Neural cell (in vitro differentiated cells): ENCODE measurements around the gene SACS. TPM values are rescaled to one million over a fixed set of nuclear protein-coding genes. Genes with fewer than 3 reads are reported as not detected.

ENCODE experiments used
- H2AFZ ChIP-seq: fragments of 200-600, 300-800 bp; sonication (generic), shearing (Covaris generic); 2 replicates; pipeline ENCODE4 v1.6.0; 2014; ENCODE audit warnings: low read depth, mild to moderate bottlenecking, antibody characterized with exemption, low read length, moderate library complexity
- H3F3A ChIP-seq: fragments of 200-600 bp; shearing (Covaris generic); 2 replicates; pipeline ENCODE4 v1.6.1; 2016; ENCODE audit warnings: mild to moderate bottlenecking, moderate library complexity, mixed read lengths, antibody characterized with exemption, low read length; ENCODE audit not compliant: insufficient read depth, poor library complexity, severe bottlenecking
- H3K27ac ChIP-seq: fragments of 200-600, 300-800 bp; sonication (generic), shearing (Covaris generic); 2 replicates; pipeline ENCODE4 v1.5.1; 2014; ENCODE audit warnings: mild to moderate bottlenecking, low read length, moderate library complexity
- H3K27me3 ChIP-seq: fragments of 300-800, 200-600 bp; sonication (generic), shearing (Covaris generic); 2 replicates; pipeline ENCODE4 v1.6.0; 2014; ENCODE audit warnings: mild to moderate bottlenecking, low read depth, low read length, moderate library complexity; ENCODE audit not compliant: insufficient read depth
- H3K36me3 ChIP-seq: fragments of 300-800, 200-600 bp; sonication (generic), shearing (Covaris generic); 2 replicates; pipeline ENCODE4 v1.5.1; 2014; ENCODE audit warnings: mild to moderate bottlenecking, antibody characterized with exemption, low read length, moderate library complexity; ENCODE audit not compliant: insufficient read depth
- H3K4me2 ChIP-seq: fragments of 300-800, 200-600 bp; sonication (generic), shearing (Covaris generic); 2 replicates; pipeline ENCODE4 v1.6.0; 2014; ENCODE audit warnings: mild to moderate bottlenecking, low read length
- H3K4me3 ChIP-seq: fragments of 300-800, 200-600 bp; sonication (generic), shearing (Covaris generic); 2 replicates; pipeline ENCODE4 v1.5.1; 2014; ENCODE audit warnings: mild to moderate bottlenecking, low read length, moderate library complexity
- H3K79me2 ChIP-seq: fragments of 200-600 bp; shearing (Covaris generic); replicated peaks from 2 replicates; pipeline ENCODE4 v1.6.0; 2014; ENCODE audit warnings: mild to moderate bottlenecking, low read length, moderate library complexity; ENCODE audit not compliant: insufficient read depth
- H3K9ac ChIP-seq: fragments of 300-800, 200-600 bp; sonication (generic), shearing (Covaris generic); 2 replicates; pipeline ENCODE4 v1.6.1; 2016; ENCODE audit warnings: mild to moderate bottlenecking, low read length, mixed read lengths
- H3K9me2 ChIP-seq: fragments of 200-600 bp; shearing (Covaris generic); 2 replicates; pipeline ENCODE4 v1.6.1; 2016; ENCODE audit warnings: mild to moderate bottlenecking, low read length, mixed read lengths; ENCODE audit not compliant: insufficient read depth
- H3K9me3 ChIP-seq: fragments of 200-600, 300-800 bp; sonication (generic), shearing (Covaris generic); 2 replicates; pipeline ENCODE4 v1.6.1; 2016; ENCODE audit warnings: mild to moderate bottlenecking, mixed run types, low read length, moderate library complexity, mixed read lengths
- H4K20me1 ChIP-seq: fragments of 200-600 bp; shearing (Covaris generic); 2 replicates; pipeline ENCODE4 v1.6.1; 2016; ENCODE audit warnings: mild to moderate bottlenecking, mixed run types; ENCODE audit not compliant: insufficient read depth
- EP300 ChIP-seq: fragments of 450-650 bp; conservative IDR thresholded peaks from 2 replicates; pipeline ENCODE4 v1.6.1; 2014; ENCODE audit warnings: antibody characterized with exemption, mild to moderate bottlenecking, moderate library complexity; ENCODE audit not compliant: poor library complexity, severe bottlenecking
- EZH2 ChIP-seq: fragments of 200-600, 300-800 bp; shearing (Covaris generic), sonication (generic); IDR thresholded peaks from 2 replicates; pipeline ENCODE4 v1.6.1; 2014; ENCODE audit warnings: antibody characterized with exemption, low read length, borderline replicate concordance, mild to moderate bottlenecking; ENCODE audit not compliant: insufficient read depth, poor library complexity, severe bottlenecking
- MXI1 ChIP-seq: fragments of 450-650 bp; conservative IDR thresholded peaks from 2 replicates; pipeline ENCODE4 v1.6.1; 2014; ENCODE audit warnings: antibody characterized with exemption, mild to moderate bottlenecking; ENCODE audit not compliant: poor library complexity, severe bottlenecking
- POLR2AphosphoS5 ChIP-seq: IDR thresholded peaks from 2 replicates; pipeline ENCODE4 v1.6.1; 2012
- RAD21 ChIP-seq: fragments of 450-650 bp; conservative IDR thresholded peaks from 2 replicates; pipeline ENCODE4 v1.6.1; 2014; ENCODE audit warnings: antibody characterized with exemption, mild to moderate bottlenecking, moderate library complexity
- SMC3 ChIP-seq: fragments of 450-650 bp; conservative IDR thresholded peaks from 2 replicates; pipeline ENCODE4 v1.6.1; 2014; ENCODE audit warnings: antibody characterized with exemption, mild to moderate bottlenecking, moderate library complexity; ENCODE audit not compliant: poor library complexity
- TAF1 ChIP-seq: IDR thresholded peaks from 2 replicates; pipeline ENCODE4 v1.6.1; 2012; ENCODE audit warnings: low read depth
- polyA plus RNA-seq: library from polyadenylated mRNA; depleted of rRNA; stranded (reverse); fragments of >200 nt; gene quantifications from 2 replicates; pipeline ENCODE4 v1.2.3, GENCODE V29; 2014
- TF ChIP-seq, protein P1 (sequence below): IDR thresholded peaks from 2 replicates; pipeline ENCODE4 v1.6.1; 2012; ENCODE audit warnings: borderline replicate concordance
- TF ChIP-seq, protein P2 (sequence below): fragments of 450-650 bp; IDR thresholded peaks from 2 replicates; pipeline ENCODE4 v1.5.1; 2014; ENCODE audit warnings: antibody characterized with exemption, mild to moderate bottlenecking, moderate library complexity; ENCODE audit not compliant: poor library complexity, severe bottlenecking

The SACS gene
- polyA plus RNA-seq, 1 donor from 2014 or later: 24.1 TPM

DNA sequence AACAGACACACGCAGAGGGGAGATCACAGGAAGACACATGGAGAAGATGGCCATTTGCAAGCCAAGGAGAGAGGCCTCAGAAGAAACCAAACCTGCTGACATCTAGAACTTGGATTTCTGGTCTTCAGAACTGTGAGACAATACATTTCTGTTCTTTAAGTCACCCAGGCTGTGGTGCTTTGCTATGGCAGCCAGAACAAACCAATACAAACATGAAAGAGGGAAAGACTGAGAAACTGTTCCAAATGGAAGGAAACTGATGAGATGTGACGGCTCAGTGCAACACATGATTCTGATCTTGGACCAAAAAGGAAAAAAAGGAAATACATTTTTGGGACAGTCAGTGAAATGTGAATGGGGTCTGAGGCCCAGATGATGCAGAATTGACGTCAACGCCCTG lies 30.2 kb upstream of the SACS start:
- H3K9me3 ChIP-seq: no peaks in the 10 kb centered on the region
- H4K20me1 ChIP-seq: no peaks in the 10 kb centered on the region
- no peaks in the 10 kb centered on the region for H3K79me2 ChIP-seq
- H3K27me3 ChIP-seq: no peaks in the 10 kb centered on the region
- no peak overlapping the region for H2AFZ ChIP-seq
- no peak overlapping the region for H3K4me2 ChIP-seq
- no peaks in the 10 kb centered on the region for H3K36me3 ChIP-seq
- no peak overlapping the region for H3K27ac ChIP-seq
- H3F3A ChIP-seq: no peaks in the 10 kb centered on the region
- H3K4me3 ChIP-seq: no peak overlapping the region
- H3K9ac ChIP-seq: no peak overlapping the region
- TF ChIP-seq, protein P1, sequence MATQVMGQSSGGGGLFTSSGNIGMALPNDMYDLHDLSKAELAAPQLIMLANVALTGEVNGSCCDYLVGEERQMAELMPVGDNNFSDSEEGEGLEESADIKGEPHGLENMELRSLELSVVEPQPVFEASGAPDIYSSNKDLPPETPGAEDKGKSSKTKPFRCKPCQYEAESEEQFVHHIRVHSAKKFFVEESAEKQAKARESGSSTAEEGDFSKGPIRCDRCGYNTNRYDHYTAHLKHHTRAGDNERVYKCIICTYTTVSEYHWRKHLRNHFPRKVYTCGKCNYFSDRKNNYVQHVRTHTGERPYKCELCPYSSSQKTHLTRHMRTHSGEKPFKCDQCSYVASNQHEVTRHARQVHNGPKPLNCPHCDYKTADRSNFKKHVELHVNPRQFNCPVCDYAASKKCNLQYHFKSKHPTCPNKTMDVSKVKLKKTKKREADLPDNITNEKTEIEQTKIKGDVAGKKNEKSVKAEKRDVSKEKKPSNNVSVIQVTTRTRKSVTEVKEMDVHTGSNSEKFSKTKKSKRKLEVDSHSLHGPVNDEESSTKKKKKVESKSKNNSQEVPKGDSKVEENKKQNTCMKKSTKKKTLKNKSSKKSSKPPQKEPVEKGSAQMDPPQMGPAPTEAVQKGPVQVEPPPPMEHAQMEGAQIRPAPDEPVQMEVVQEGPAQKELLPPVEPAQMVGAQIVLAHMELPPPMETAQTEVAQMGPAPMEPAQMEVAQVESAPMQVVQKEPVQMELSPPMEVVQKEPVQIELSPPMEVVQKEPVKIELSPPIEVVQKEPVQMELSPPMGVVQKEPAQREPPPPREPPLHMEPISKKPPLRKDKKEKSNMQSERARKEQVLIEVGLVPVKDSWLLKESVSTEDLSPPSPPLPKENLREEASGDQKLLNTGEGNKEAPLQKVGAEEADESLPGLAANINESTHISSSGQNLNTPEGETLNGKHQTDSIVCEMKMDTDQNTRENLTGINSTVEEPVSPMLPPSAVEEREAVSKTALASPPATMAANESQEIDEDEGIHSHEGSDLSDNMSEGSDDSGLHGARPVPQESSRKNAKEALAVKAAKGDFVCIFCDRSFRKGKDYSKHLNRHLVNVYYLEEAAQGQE: no peak
- TF ChIP-seq SMC3 (no peak), EP300 (no peak), TAF1 (no peak), EZH2 (no peak), MXI1 (no peak), RAD21 (no peak), POLR2AphosphoS5 (no peak)
- TF ChIP-seq, protein P2, sequence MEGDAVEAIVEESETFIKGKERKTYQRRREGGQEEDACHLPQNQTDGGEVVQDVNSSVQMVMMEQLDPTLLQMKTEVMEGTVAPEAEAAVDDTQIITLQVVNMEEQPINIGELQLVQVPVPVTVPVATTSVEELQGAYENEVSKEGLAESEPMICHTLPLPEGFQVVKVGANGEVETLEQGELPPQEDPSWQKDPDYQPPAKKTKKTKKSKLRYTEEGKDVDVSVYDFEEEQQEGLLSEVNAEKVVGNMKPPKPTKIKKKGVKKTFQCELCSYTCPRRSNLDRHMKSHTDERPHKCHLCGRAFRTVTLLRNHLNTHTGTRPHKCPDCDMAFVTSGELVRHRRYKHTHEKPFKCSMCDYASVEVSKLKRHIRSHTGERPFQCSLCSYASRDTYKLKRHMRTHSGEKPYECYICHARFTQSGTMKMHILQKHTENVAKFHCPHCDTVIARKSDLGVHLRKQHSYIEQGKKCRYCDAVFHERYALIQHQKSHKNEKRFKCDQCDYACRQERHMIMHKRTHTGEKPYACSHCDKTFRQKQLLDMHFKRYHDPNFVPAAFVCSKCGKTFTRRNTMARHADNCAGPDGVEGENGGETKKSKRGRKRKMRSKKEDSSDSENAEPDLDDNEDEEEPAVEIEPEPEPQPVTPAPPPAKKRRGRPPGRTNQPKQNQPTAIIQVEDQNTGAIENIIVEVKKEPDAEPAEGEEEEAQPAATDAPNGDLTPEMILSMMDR: no peak
- H3K9me2 ChIP-seq: no peaks in the 10 kb centered on the region

DNA sequence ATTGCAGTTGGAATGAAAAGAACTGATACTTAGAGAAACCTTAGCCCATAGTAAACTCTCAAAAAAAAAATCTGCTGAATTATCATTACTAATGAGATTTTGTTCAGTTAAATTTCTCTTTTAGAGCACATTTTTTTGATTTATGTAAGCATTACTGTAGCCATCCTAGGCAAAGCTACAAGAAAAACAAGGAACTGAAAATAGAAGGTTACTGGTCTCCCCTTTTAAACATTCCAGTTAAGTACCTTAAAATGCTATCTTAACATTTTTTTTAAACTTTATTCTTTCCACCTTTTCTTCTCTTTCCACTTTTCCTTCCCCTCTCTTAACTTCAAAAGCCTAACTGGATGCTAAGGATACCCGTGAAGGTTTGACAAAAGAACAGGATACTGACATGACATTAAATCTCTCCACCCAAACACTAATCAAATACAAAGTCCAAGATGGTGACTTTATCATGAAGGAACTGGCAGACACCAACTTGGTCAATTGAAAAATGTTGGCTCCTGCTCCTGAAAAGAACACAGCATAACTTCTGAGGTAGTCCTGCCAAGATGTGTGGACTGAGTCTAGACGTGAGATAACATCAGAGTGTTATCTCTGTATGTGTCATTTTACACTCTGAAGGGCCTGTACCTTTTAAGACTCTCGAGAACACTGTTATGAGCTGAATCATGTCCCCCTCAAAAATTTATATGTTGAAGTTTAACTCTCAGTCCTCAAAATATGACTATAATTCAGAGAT lies 29.5 kb upstream of the SACS start:
- no peak overlapping the region for H3K4me3 ChIP-seq
- H3K9ac ChIP-seq: no peak overlapping the region
- H2AFZ ChIP-seq: no peak overlapping the region
- no peak overlapping the region for H3K27ac ChIP-seq
- H3K36me3 ChIP-seq: no peaks in the 10 kb centered on the region
- no peaks in the 10 kb centered on the region for H3K79me2 ChIP-seq
- H4K20me1 ChIP-seq: no peaks in the 10 kb centered on the region
- no peaks in the 10 kb centered on the region for H3F3A ChIP-seq
- H3K9me3 ChIP-seq: no peaks in the 10 kb centered on the region
- no peaks in the 10 kb centered on the region for H3K27me3 ChIP-seq
- no peaks in the 10 kb centered on the region for H3K9me2 ChIP-seq
- H3K4me2 ChIP-seq: no peak overlapping the region
- TF ChIP-seq EZH2: no peak
- no peak for TF ChIP-seq TAF1
- TF ChIP-seq, protein P1: no peak
- no peak for TF ChIP-seq SMC3
- TF ChIP-seq EP300: no peak
- TF ChIP-seq POLR2AphosphoS5: no peak
- TF ChIP-seq RAD21: no peak
- TF ChIP-seq, protein P2: no peak
- no peak for TF ChIP-seq MXI1
